Naive thymus-derived CD4-positive, alpha-beta T cell (primary cell): Measurements from ENCODE around the gene PEX6. TPM values are rescaled to one million over a fixed set of nuclear protein-coding genes. Genes with fewer than 3 reads are reported as not detected.

ENCODE experiments used
- ATAC-seq: fragments of 150-1000 bp; cut with Tn5 transposase; 2 replicates; pipeline ENCODE4 v1.10.0; 2021; ENCODE audit warnings: mild to moderate bottlenecking, moderate library complexity
- CTCF ChIA-PET: fragments of 350-600 bp; sonication (Branson Sonifier 250); formaldehyde crosslinking; loops from one replicate; lab custom pipeline; 2021; ENCODE audit warnings: antibody characterized with exemption; lab: Charles Lee
- POLR2A ChIA-PET: fragments of 350-600 bp; sonication (Branson Sonifier 250); formaldehyde crosslinking; loops from one replicate; lab custom pipeline; 2021; ENCODE audit warnings: antibody characterized with exemption, inconsistent platforms; lab: Charles Lee
- DNase-seq, 9 donors: peaks; one replicate each; pipeline versions ENCODE4 v3.0.0 to v3.0.0-alpha.2; 2020 to 2022; ENCODE audit warnings: mixed read lengths in 1 of 9
- H3K27ac ChIP-seq: one replicate; pipeline ENCODE4 v1.7.0; 2013; ENCODE audit warnings: mild to moderate bottlenecking, low read depth, low read length, moderate library complexity
- H3K27me3 ChIP-seq, 2 donors: one replicate each; pipeline ENCODE4 v1.7.0; 2013; ENCODE audit warnings: low read length in 2 of 2, mild to moderate bottlenecking in 2 of 2, moderate library complexity in 2 of 2; ENCODE audit not compliant: control insufficient read depth in 2 of 2, insufficient read depth in 2 of 2
- H3K36me3 ChIP-seq, 3 experiments: 1 replicate in 2 of 3; 2 replicates in 1 of 3; pipeline ENCODE4 v1.7.0; 2013; ENCODE audit warnings: low read length in 3 of 3, mild to moderate bottlenecking in 3 of 3, moderate library complexity in 1 of 3; ENCODE audit not compliant: insufficient read depth in 3 of 3, control insufficient read depth in 2 of 3
- H3K4me1 ChIP-seq, 2 donors: one replicate each; pipeline ENCODE4 v1.7.0; 2013; ENCODE audit warnings: low read length in 2 of 2, mild to moderate bottlenecking in 2 of 2, moderate library complexity in 1 of 2; ENCODE audit not compliant: control insufficient read depth in 2 of 2, insufficient read depth in 2 of 2
- H3K4me3 ChIP-seq: 2 replicates; pipeline ENCODE4 v1.7.0; 2013; ENCODE audit warnings: mild to moderate bottlenecking, low read length
- H3K9me3 ChIP-seq, 3 experiments: 1 replicate in 2 of 3; 2 replicates in 1 of 3; pipeline ENCODE4 v1.7.0; 2013; ENCODE audit warnings: low read length in 3 of 3; ENCODE audit not compliant: control insufficient read depth in 2 of 3
- H3K27ac Mint-ChIP-seq, 9 donors: one replicate each; pipeline ENCODE4 v1.8.0; 2020 to 2022; ENCODE audit warnings: mixed read lengths in 9 of 9, mild to moderate bottlenecking in 8 of 9, moderate library complexity in 5 of 9, inconsistent platforms in 2 of 9
- H3K27me3 Mint-ChIP-seq, 5 donors: one replicate each; pipeline ENCODE4 v1.8.0; 2021 to 2022; ENCODE audit warnings: mixed read lengths in 5 of 5, mild to moderate bottlenecking in 1 of 5
- H3K36me3 Mint-ChIP-seq, 5 donors: one replicate each; pipeline ENCODE4 v1.8.0; 2020 to 2022; ENCODE audit warnings: mixed read lengths in 5 of 5, mild to moderate bottlenecking in 3 of 5, inconsistent platforms in 1 of 5
- H3K4me1 Mint-ChIP-seq, 7 donors: one replicate each; pipeline ENCODE4 v1.8.0; 2020 to 2022; ENCODE audit warnings: mixed read lengths in 7 of 7, mild to moderate bottlenecking in 3 of 7, inconsistent platforms in 1 of 7
- H3K4me3 Mint-ChIP-seq, 10 donors: one replicate each; pipeline ENCODE4 v1.8.0; 2020 to 2022; ENCODE audit warnings: mild to moderate bottlenecking in 10 of 10, mixed read lengths in 10 of 10, moderate library complexity in 6 of 10, inconsistent platforms in 2 of 10
- H3K9me3 Mint-ChIP-seq, 11 donors: one replicate each; pipeline ENCODE4 v1.8.0; 2020 to 2022; ENCODE audit warnings: mixed read lengths in 11 of 11, mild to moderate bottlenecking in 4 of 11, inconsistent platforms in 1 of 11, moderate library complexity in 1 of 11
- intact Hi-C, 2 donors: fragments of 100-400 bp; cut with micrococcal nuclease; formaldehyde crosslinking; loops; one replicate each; pipeline ENCODE4 v1.15.1; 2023
- polyA plus RNA-seq, 2 donors: library from polyadenylated mRNA; unstranded; fragments of 300-500 nt; fragmentation: Illumina TruSeq; gene quantifications; one replicate each; pipeline ENCODE4 v1.2.3, GENCODE V29; 2021
- total RNA-seq, 6 experiments: library from RNA in 5 of 6; stranded (reverse) in 5 of 6; gene quantifications; 1 replicate in 5 of 6; 2 replicates in 1 of 6; pipeline ENCODE4 v1.2.3 and lab custom pipeline; 2021 to 2026

PEX6 gene, protein sequence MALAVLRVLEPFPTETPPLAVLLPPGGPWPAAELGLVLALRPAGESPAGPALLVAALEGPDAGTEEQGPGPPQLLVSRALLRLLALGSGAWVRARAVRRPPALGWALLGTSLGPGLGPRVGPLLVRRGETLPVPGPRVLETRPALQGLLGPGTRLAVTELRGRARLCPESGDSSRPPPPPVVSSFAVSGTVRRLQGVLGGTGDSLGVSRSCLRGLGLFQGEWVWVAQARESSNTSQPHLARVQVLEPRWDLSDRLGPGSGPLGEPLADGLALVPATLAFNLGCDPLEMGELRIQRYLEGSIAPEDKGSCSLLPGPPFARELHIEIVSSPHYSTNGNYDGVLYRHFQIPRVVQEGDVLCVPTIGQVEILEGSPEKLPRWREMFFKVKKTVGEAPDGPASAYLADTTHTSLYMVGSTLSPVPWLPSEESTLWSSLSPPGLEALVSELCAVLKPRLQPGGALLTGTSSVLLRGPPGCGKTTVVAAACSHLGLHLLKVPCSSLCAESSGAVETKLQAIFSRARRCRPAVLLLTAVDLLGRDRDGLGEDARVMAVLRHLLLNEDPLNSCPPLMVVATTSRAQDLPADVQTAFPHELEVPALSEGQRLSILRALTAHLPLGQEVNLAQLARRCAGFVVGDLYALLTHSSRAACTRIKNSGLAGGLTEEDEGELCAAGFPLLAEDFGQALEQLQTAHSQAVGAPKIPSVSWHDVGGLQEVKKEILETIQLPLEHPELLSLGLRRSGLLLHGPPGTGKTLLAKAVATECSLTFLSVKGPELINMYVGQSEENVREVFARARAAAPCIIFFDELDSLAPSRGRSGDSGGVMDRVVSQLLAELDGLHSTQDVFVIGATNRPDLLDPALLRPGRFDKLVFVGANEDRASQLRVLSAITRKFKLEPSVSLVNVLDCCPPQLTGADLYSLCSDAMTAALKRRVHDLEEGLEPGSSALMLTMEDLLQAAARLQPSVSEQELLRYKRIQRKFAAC
- total RNA-seq (10 to 100 TPM; 14.1 to 42.3 (median 28.0) TPM), polyA plus RNA-seq (10 to 100 TPM; 21.2 to 24.6 TPM), total RNA-seq (lab: John Stamatoyannopoulos, UW) (46.3 reads per million, percentile 69 among the genes with 10 or more reads in this experiment)

GRCh38 chr6:42978839-42979522, at the start of gene PEX6:
Gene PEX6, minus strand, starts transcription at chr6:42979181. Its CDS starts 31 bp downstream, at chr6:42979150.
- Mint-ChIP-seq H3K4me1 (peaks cover 19 to 61% (median 47%) of the 10 kb centered on the region in 7 donors), H3K4me3 (peak within 1 kb of the TSS; percentile 91 to 99 (median 94)), H3K9me3 (no peaks in the 10 kb centered on the region), H3K27me3 (no peaks in the 10 kb centered on the region), H3K36me3 (peaks cover 0 to 13% (median 4%) of the 10 kb centered on the region in 5 donors), H3K27ac (peak within 1 kb of the TSS; percentile 92 to 99 (median 98))
- Histone ChIP-seq H3K36me3 (peaks cover 0 to 2% (median 0%) of the 10 kb centered on the region in 3 experiments), H3K4me1 (peaks cover 30 to 32% of the 10 kb centered on the region in 2 donors), H3K9me3 (no peaks in the 10 kb centered on the region), H3K27ac (peak within 1 kb of the TSS; percentile 85), H3K27me3 (no peaks in the 10 kb centered on the region), H3K4me3 (peak within 1 kb of the TSS; percentile 90)
- ATAC-seq (peak; percentile 97), DNase-seq (peak; percentile 77 to 98 (median 93))
- intact Hi-C loops = loop anchor here (1.0 to 10.0 kb wide), 13 partner anchors 34 to 1058 kb away; partner anchors contain the start of genes CNPY3 (in 2 of the 2), CUL7 (in 2 of the 2), MEA1 (in 2 of the 2) and SRF (in 2 of the 2)
- CTCF ChIA-PET = interaction anchor here (0.9 to 1.4 kb wide), 2 partner anchors 50 to 165 kb away, joined by 3 to 4 read pairs; partner anchors contain the start of gene CNPY3
- POLR2A ChIA-PET = interaction anchor here (0.6 to 4.7 kb wide), 23 partner anchors 9 to 1110 kb away, joined by 3 to 94 read pairs (median 8); partner anchors contain the start of genes BICRAL, CNPY3, CUL7 and GNMT

- Mint-ChIP-seq H3K4me1 (peaks cover 10 to 33% (median 18%) of the 10 kb centered on the region in 7 donors), H3K27ac (no peak overlapping the region), H3K36me3 (peaks cover 8 to 35% (median 22%) of the 10 kb centered on the region in 5 donors), H3K27me3 (no peaks in the 10 kb centered on the region), H3K4me3 (no peak overlapping the region), H3K9me3 (no peaks in the 10 kb centered on the region)
- Histone ChIP-seq H3K27me3 (no peaks in the 10 kb centered on the region), H3K36me3 (peaks cover 14 to 63% (median 20%) of the 10 kb centered on the region in 3 experiments), H3K9me3 (no peaks in the 10 kb centered on the region), H3K27ac (no peak overlapping the region), H3K4me1 (peaks cover 5 to 18% of the 10 kb centered on the region in 2 donors), H3K4me3 (no peak overlapping the region)
- intact Hi-C loops = no loop called here
- CTCF ChIA-PET = interaction anchor here (1.1 kb wide), 1 partner anchor 117 kb away, joined by 3 read pairs; no protein-coding TSS in a partner anchor
- DNase-seq (no peak), ATAC-seq (no peak)
- POLR2A ChIA-PET = interaction anchor here (0.7 to 1.2 kb wide), 2 partner anchors 27 to 1204 kb away, joined by 3 to 5 read pairs; partner anchors contain the start of gene CUL7
Observed at GRCh38 chr6:43026365-43026764, 47.4 kb upstream of the PEX6 start.

DNA sequence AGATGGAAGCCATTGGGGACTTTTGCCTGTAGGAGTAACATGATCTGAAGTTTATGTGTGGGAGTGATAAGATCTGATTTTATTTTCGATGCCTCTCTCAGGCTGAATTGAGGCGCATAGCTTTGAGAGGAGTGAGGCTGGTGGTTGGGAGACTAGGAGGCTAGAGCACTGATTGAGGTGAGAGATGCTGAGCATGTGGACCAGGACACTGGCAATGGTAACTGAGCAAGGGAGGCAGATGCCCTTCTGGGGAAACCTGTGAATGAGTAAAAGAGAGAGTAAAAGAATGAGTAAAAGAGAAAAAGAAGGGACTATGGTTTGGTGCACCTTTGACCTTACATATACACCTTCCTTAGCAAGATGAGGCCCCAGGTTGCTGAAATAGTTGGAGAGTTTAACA, 45.5 kb upstream of the PEX6 start:
- ATAC-seq = no peak
- intact Hi-C loops = no loop called here
- DNase-seq = no peak
- no peaks in the 10 kb centered on the region for H3K9me3 ChIP-seq
- Mint-ChIP-seq H3K27me3 (no peaks in the 10 kb centered on the region), H3K9me3 (no peaks in the 10 kb centered on the region), H3K36me3 (peaks cover 8 to 35% (median 22%) of the 10 kb centered on the region in 5 donors), H3K4me1 (peaks cover 10 to 37% (median 27%) of the 10 kb centered on the region in 7 donors), H3K4me3 (peak overlapping the region in 6 of 10 donors; percentile 30 to 68 (median 54)), H3K27ac (peak overlapping the region; percentile 7 to 84 (median 74))
- peaks cover 14 to 55% (median 20%) of the 10 kb centered on the region in 3 experiments for H3K36me3 ChIP-seq
- no peaks in the 10 kb centered on the region for H3K27me3 ChIP-seq
- no peak overlapping the region for H3K27ac ChIP-seq
- POLR2A ChIA-PET = interaction anchor here (1.0 to 4.8 kb wide), 6 partner anchors 10 to 150 kb away, joined by 3 to 31 read pairs (median 6); partner anchors contain the start of genes CNPY3, KLC4, KLHDC3 and MRPL2
- peaks cover 11 to 18% of the 10 kb centered on the region in 2 donors for H3K4me1 ChIP-seq
- CTCF ChIA-PET = interaction anchor here (0.5 to 1.3 kb wide), 2 partner anchors 30 to 217 kb away, joined by 3 to 4 read pairs; partner anchors contain the start of gene CUL7
- H3K4me3 ChIP-seq = no peak overlapping the region

DNA sequence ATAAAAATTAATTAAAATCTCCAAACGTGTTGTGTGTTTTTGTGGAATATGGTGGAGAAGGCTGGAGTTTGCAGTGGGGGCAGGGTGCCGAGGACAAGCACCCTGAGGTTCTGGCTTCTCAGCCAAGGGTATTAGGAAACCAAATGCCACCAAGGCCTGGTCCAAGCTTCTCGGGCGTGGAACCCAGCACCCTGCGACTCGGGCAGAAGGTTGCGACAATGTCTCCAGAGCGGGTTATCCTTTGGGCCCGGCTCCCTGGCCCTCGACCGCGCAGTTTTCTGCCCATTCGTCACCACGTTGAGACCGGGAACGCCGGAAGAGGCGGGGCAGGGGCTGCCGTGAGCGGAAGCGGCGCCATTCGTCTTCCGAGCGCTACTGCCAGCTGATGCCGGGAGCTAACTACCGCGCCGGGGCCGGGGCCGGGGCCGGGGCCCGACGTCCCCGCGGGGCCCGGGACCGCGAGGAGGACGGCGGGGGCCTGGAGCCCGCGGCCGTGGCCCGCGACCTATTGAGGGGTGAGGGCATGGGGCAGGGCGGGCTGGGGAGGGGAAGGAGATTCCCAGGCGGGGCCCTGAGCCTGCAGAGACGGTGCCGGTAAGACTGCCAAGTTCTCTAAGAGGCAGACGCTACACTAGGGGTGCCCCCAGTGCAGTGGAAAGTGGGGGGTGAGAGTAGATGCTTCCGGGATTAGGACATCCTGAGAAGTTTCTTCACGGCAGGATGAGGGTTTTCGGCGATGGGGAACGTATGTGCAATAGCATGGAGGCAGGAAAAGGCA, 42.5 kb upstream of the PEX6 start, which contains the start of gene RRP36:
Gene RRP36 (plus strand): TSS at position 354 of the 778 bp plus-strand sequence. CDS start 32 bp downstream, at position 386.
- H3K27ac ChIP-seq = peak within 1 kb of the TSS; percentile 81
- H3K4me3 ChIP-seq = peak within 1 kb of the TSS; percentile 89
- H3K4me1 Mint-ChIP-seq = peaks cover 23 to 60% (median 41%) of the 10 kb centered on the region in 7 donors
- no peaks in the 10 kb centered on the region for H3K9me3 ChIP-seq
- H3K27me3 ChIP-seq = no peaks in the 10 kb centered on the region
- H3K27me3 Mint-ChIP-seq = no peaks in the 10 kb centered on the region
- ChIA-PET POLR2A (interaction anchor here (0.6 to 4.8 kb wide), 11 partner anchors 10 to 131 kb away, joined by 3 to 31 read pairs (median 4); partner anchors contain the start of genes CNPY3, CUL7, KLC4 and MRPL2), CTCF (interaction anchor here (0.6 to 1.0 kb wide), 3 partner anchors 23 to 124 kb away, joined by 3 to 4 read pairs (median 3); partner anchors contain the start of gene CUL7)
- H3K4me1 ChIP-seq = peaks cover 11 to 19% of the 10 kb centered on the region in 2 donors
- peaks cover 11 to 55% (median 18%) of the 10 kb centered on the region in 3 experiments for H3K36me3 ChIP-seq
- H3K4me3 Mint-ChIP-seq = peak within 1 kb of the TSS; percentile 95 to 99 (median 98)
- DNase-seq = peak; percentile 33 to 76 (median 51)
- peaks cover 8 to 43% (median 21%) of the 10 kb centered on the region in 5 donors for H3K36me3 Mint-ChIP-seq
- intact Hi-C loops = loop anchor here (1.0 to 2.0 kb wide), 5 partner anchors 7 to 120 kb away; partner anchors contain the start of genes KLC4 (in 2 of the 2), MRPL2 (in 2 of the 2), CUL7 (in 1 of the 2) and KLHDC3 (in 1 of the 2)
- no peaks in the 10 kb centered on the region for H3K9me3 Mint-ChIP-seq
- peak; percentile 88 for ATAC-seq
- H3K27ac Mint-ChIP-seq = peak within 1 kb of the TSS; percentile 74 to 97 (median 93)
